H9 (cell line): Measurements from ENCODE around the gene SIL1. TPM values are rescaled to one million over a fixed set of nuclear protein-coding genes. Genes with fewer than 3 reads are reported as not detected.

ENCODE experiments used
- DNase-seq: peaks from one replicate; pipeline ENCODE4 v3.0.0-alpha.2; 2017
- H2AFZ ChIP-seq: one replicate; pipeline ENCODE4 v1.6.1; 2013; ENCODE audit warnings: mild to moderate bottlenecking, low read length, control low read depth, moderate library complexity
- H2AK5ac ChIP-seq: 2 replicates; pipeline ENCODE4 v1.6.1; 2013; ENCODE audit warnings: low read length, control low read depth, mixed read lengths; ENCODE audit not compliant: insufficient read length
- H2BK120ac ChIP-seq: one replicate; pipeline ENCODE4 v1.6.1; 2013; ENCODE audit warnings: low read depth, mild to moderate bottlenecking, low read length, control low read depth, inconsistent platforms; ENCODE audit not compliant: poor library complexity, severe bottlenecking
- H2BK12ac ChIP-seq: 2 replicates; pipeline ENCODE4 v1.6.1; 2013; ENCODE audit warnings: low read length, control low read depth, mixed read lengths, low read depth; ENCODE audit not compliant: insufficient read length
- H2BK15ac ChIP-seq: 2 replicates; pipeline ENCODE4 v1.6.1; 2013; ENCODE audit warnings: low read depth, low read length, control low read depth
- H2BK20ac ChIP-seq: one replicate; pipeline ENCODE4 v1.6.1; 2013; ENCODE audit warnings: low read depth, mild to moderate bottlenecking, low read length, control low read depth, inconsistent platforms; ENCODE audit not compliant: poor library complexity, severe bottlenecking
- H2BK5ac ChIP-seq: 2 replicates; pipeline ENCODE4 v1.6.1; 2013; ENCODE audit warnings: low read length, control low read depth, mixed read lengths; ENCODE audit not compliant: insufficient read length
- H3K14ac ChIP-seq: 2 replicates; pipeline ENCODE4 v1.6.1; 2013; ENCODE audit warnings: low read length, control low read depth; ENCODE audit not compliant: insufficient read depth
- H3K18ac ChIP-seq: 2 replicates; pipeline ENCODE4 v1.6.1; 2013; ENCODE audit warnings: low read depth, mild to moderate bottlenecking, mixed read lengths, low read length, control low read depth; ENCODE audit not compliant: insufficient read length
- H3K23ac ChIP-seq: 2 replicates; pipeline ENCODE4 v1.6.1; 2013; ENCODE audit warnings: low read length, control low read depth, mixed read lengths, low read depth; ENCODE audit not compliant: insufficient read length
- H3K23me2 ChIP-seq: 2 replicates; pipeline ENCODE4 v1.6.1; 2013; ENCODE audit warnings: low read depth, mild to moderate bottlenecking, mixed read lengths, low read length, control low read depth; ENCODE audit not compliant: insufficient read length, poor library complexity, severe bottlenecking
- H3K27ac ChIP-seq: 2 replicates; pipeline ENCODE4 v1.5.1; 2013; ENCODE audit warnings: low read length, control low read depth, mixed read lengths, low read depth; ENCODE audit not compliant: insufficient read length
- H3K27me3 ChIP-seq: 2 replicates; pipeline ENCODE4 v1.6.1; 2013; ENCODE audit warnings: low read length, control low read depth, inconsistent platforms; ENCODE audit not compliant: insufficient read depth
- H3K4ac ChIP-seq: 2 replicates; pipeline ENCODE4 v1.6.1; 2013; ENCODE audit warnings: low read depth, mild to moderate bottlenecking, control low read depth, inconsistent platforms, low read length, moderate library complexity
- H3K4me1 ChIP-seq: 2 replicates; pipeline ENCODE4 v1.6.1; 2013; ENCODE audit warnings: low read length, control low read depth, inconsistent platforms; ENCODE audit not compliant: insufficient read depth
- H3K4me2 ChIP-seq: 2 replicates; pipeline ENCODE4 v1.6.1; 2013; ENCODE audit warnings: low read length, control low read depth, mixed read lengths; ENCODE audit not compliant: insufficient read length, insufficient read depth
- H3K56ac ChIP-seq: 2 replicates; pipeline ENCODE4 v1.6.1; 2013; ENCODE audit warnings: low read depth, mild to moderate bottlenecking, mixed read lengths, low read length, control low read depth; ENCODE audit not compliant: insufficient read length
- H3K79me1 ChIP-seq: 2 replicates; pipeline ENCODE4 v1.6.1; 2013; ENCODE audit warnings: low read depth, mild to moderate bottlenecking, moderate library complexity, low read length, control low read depth, inconsistent platforms; ENCODE audit not compliant: insufficient read depth, poor library complexity, severe bottlenecking
- H3K79me2 ChIP-seq: 2 replicates; pipeline ENCODE4 v1.6.1; 2013; ENCODE audit warnings: low read length, control low read depth, inconsistent platforms; ENCODE audit not compliant: insufficient read depth
- H3K9ac ChIP-seq: 2 replicates; pipeline ENCODE4 v1.6.1; 2013; ENCODE audit warnings: low read length, control low read depth, mixed read lengths; ENCODE audit not compliant: insufficient read length; ENCODE audit errors: extremely low read depth
- H3K9me3 ChIP-seq: one replicate; pipeline ENCODE4 v1.6.1; 2013; ENCODE audit warnings: low read depth, low read length, inconsistent platforms; ENCODE audit not compliant: control insufficient read depth
- H3T11ph ChIP-seq: one replicate; pipeline ENCODE4 v1.6.1; 2013; ENCODE audit warnings: mild to moderate bottlenecking, low read length, control low read depth, inconsistent platforms
- H4K20me1 ChIP-seq: one replicate; pipeline ENCODE4 v1.6.1; 2013; ENCODE audit not compliant: control insufficient read depth, insufficient read length, insufficient read depth
- H4K5ac ChIP-seq: 2 replicates; pipeline ENCODE4 v1.6.1; 2013; ENCODE audit warnings: low read depth, mild to moderate bottlenecking, mixed read lengths, low read length, control low read depth; ENCODE audit not compliant: insufficient read length
- H4K8ac ChIP-seq: replicated peaks from 2 replicates; pipeline ENCODE4 v1.6.1; 2013; ENCODE audit warnings: low read length, control low read depth, mixed read lengths, low read depth; ENCODE audit not compliant: insufficient read length
- H4K91ac ChIP-seq: 2 replicates; pipeline ENCODE4 v1.6.1; 2013; ENCODE audit warnings: low read depth, mild to moderate bottlenecking, moderate library complexity, mixed read lengths, low read length, control low read depth; ENCODE audit not compliant: insufficient read length
- H3K27ac Mint-ChIP-seq, 3 experiments: 2 replicates in 2 of 3; 3 replicates in 1 of 3; pipeline ENCODE4 v1.8.0; 2020 to 2021; ENCODE audit warnings: mixed read lengths in 3 of 3, mild to moderate bottlenecking in 1 of 3, moderate library complexity in 1 of 3
- H3K27me3 Mint-ChIP-seq: 2 replicates; pipeline ENCODE4 v1.8.0; 2021; ENCODE audit warnings: low read depth, mild to moderate bottlenecking, moderate library complexity, mixed read lengths
- H3K36me3 Mint-ChIP-seq, 3 experiments: 2 replicates in 2 of 3; 3 replicates in 1 of 3; pipeline ENCODE4 v1.8.0; 2020 to 2021; ENCODE audit warnings: low read depth in 3 of 3, mixed read lengths in 3 of 3; ENCODE audit not compliant: insufficient read depth in 1 of 3
- H3K4me1 Mint-ChIP-seq, 2 experiments: 2 replicates each; pipeline ENCODE4 v1.8.0; 2020; ENCODE audit warnings: mixed read lengths in 2 of 2
- H3K4me3 Mint-ChIP-seq, 2 experiments: 2 replicates in 1 of 2; 3 replicates in 1 of 2; pipeline ENCODE4 v1.8.0; 2020 to 2021; ENCODE audit warnings: mild to moderate bottlenecking in 2 of 2, mixed read lengths in 2 of 2, moderate library complexity in 1 of 2
- H3K9me3 Mint-ChIP-seq, 2 experiments: 2 replicates in 1 of 2; 3 replicates in 1 of 2; pipeline ENCODE4 v1.8.0; 2020; ENCODE audit warnings: mild to moderate bottlenecking in 2 of 2, mixed read lengths in 2 of 2, moderate library complexity in 1 of 2
- WGBS: extraction: QIAGEN DNeasy Blood & Tissue Kit; methylation state at CpG from one replicate; pipeline ENCODE4 v1.1.7; 2013; ENCODE audit warnings: missing lambda C conversion rate, low lambda C conversion rate, mixed read lengths; ENCODE audit not compliant: insufficient read length; ENCODE audit errors: extremely low coverage; 5-methylcytosine and 5-hydroxymethylcytosine counted together
- total RNA-seq: library from RNA; stranded (reverse); gene quantifications from 2 replicates; pipeline ENCODE4 v1.2.1, GENCODE V29; 2021
- TF ChIP-seq, protein P1 (sequence below): fragments of 200-600 bp; sonication (generic); conservative IDR thresholded peaks from 3 replicates; pipeline ENCODE4 v1.8.0; 2021; ENCODE audit warnings: antibody characterized with exemption, mild to moderate bottlenecking

The SIL1 gene
- total RNA-seq, 1 experiment from 2014 or later = 10.6 TPM

- no peaks in the 10 kb centered on the region for H3K27me3 Mint-ChIP-seq
- TF ChIP-seq, protein P1, sequence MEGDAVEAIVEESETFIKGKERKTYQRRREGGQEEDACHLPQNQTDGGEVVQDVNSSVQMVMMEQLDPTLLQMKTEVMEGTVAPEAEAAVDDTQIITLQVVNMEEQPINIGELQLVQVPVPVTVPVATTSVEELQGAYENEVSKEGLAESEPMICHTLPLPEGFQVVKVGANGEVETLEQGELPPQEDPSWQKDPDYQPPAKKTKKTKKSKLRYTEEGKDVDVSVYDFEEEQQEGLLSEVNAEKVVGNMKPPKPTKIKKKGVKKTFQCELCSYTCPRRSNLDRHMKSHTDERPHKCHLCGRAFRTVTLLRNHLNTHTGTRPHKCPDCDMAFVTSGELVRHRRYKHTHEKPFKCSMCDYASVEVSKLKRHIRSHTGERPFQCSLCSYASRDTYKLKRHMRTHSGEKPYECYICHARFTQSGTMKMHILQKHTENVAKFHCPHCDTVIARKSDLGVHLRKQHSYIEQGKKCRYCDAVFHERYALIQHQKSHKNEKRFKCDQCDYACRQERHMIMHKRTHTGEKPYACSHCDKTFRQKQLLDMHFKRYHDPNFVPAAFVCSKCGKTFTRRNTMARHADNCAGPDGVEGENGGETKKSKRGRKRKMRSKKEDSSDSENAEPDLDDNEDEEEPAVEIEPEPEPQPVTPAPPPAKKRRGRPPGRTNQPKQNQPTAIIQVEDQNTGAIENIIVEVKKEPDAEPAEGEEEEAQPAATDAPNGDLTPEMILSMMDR = no peak
- H3K23ac ChIP-seq = no peak overlapping the region
- no peaks in the 10 kb centered on the region for H3K79me2 ChIP-seq
- H3T11ph ChIP-seq = no peak overlapping the region
- H4K20me1 ChIP-seq = no peaks in the 10 kb centered on the region
- no peaks in the 10 kb centered on the region for H3K23me2 ChIP-seq
- no peaks in the 10 kb centered on the region for H3K9me3 ChIP-seq
- peaks cover 16 to 23% of the 10 kb centered on the region in 2 experiments for H3K4me1 Mint-ChIP-seq
- no peak overlapping the region for H3K9ac ChIP-seq
- H3K27ac ChIP-seq = no peak overlapping the region
- no peak overlapping the region for H3K18ac ChIP-seq
- H3K4me1 ChIP-seq = peaks cover 4% of the 10 kb centered on the region; the same call in 1 of the 2 replicates
- no peak overlapping the region for H2BK120ac ChIP-seq
- H3K9me3 Mint-ChIP-seq = no peaks in the 10 kb centered on the region
- no peaks in the 10 kb centered on the region for H3K79me1 ChIP-seq
- H3K4me2 ChIP-seq = no peak overlapping the region
- no peak for DNase-seq
- no peak overlapping the region for H3K4me3 Mint-ChIP-seq
- no peak overlapping the region for H2AK5ac ChIP-seq
- H2BK15ac ChIP-seq = no peak overlapping the region
- H2AFZ ChIP-seq = no peak overlapping the region
- H3K27me3 ChIP-seq = no peaks in the 10 kb centered on the region
- H4K5ac ChIP-seq = no peak overlapping the region
- H3K4ac ChIP-seq = no peak overlapping the region
- no peak overlapping the region for H2BK5ac ChIP-seq
- no peak overlapping the region for H2BK12ac ChIP-seq
- no peak overlapping the region for H4K8ac ChIP-seq
- H3K14ac ChIP-seq = no peak overlapping the region
- no peak overlapping the region for H3K56ac ChIP-seq
- no peak overlapping the region for H2BK20ac ChIP-seq
- H3K27ac Mint-ChIP-seq = no peak overlapping the region
- no peaks in the 10 kb centered on the region for H3K36me3 Mint-ChIP-seq
- no peak overlapping the region for H4K91ac ChIP-seq
- WGBS = no CpG with 5 or more reads among the region's 1 CpG
Measured at GRCh38 chr5:138978581-138978980, 219.6 kb downstream of the SIL1 start.
